OCI-LY3 (cell line): ENCODE data around the gene CFHR4.
"Not testable (repeated sequence)": the region's sequence is repeated elsewhere in the genome, so short reads cannot be mapped to it uniquely, and the experiment has no call there.

Source experiments
- H2AFZ ChIP-seq: fragments of 200-600, 300-600 bp; shearing (Covaris generic); 2 replicates; pipeline ENCODE4 v1.6.0; 2014; ENCODE audit warnings: antibody characterized with exemption, low read depth, low read length
- H3K27ac ChIP-seq: fragments of 200-600, 300-600 bp; sonication (generic); 2 replicates; pipeline ENCODE4 v1.5.1; 2014; ENCODE audit warnings: mild to moderate bottlenecking, low read length, moderate library complexity, mixed read lengths
- H3K27me3 ChIP-seq: fragments of 200-600, 300-600 bp; sonication (generic); 2 replicates; pipeline ENCODE4 v1.6.1; 2014; ENCODE audit warnings: low read depth, low read length, mixed read lengths
- H3K36me3 ChIP-seq: fragments of 200-600, 300-600 bp; sonication (generic); replicated peaks from 2 replicates; pipeline ENCODE3; 2014; ENCODE audit warnings: low read depth, low read length, mixed read lengths
- H3K4me1 ChIP-seq: fragments of 300-600, 200-600 bp; sonication (generic); 2 replicates; pipeline ENCODE4 v1.6.1; 2014; ENCODE audit warnings: low read length, mixed read lengths
- H3K4me2 ChIP-seq: fragments of 200-600, 300-600 bp; sonication (generic); 2 replicates; pipeline ENCODE4 v1.6.1; 2014; ENCODE audit warnings: low read length, mixed read lengths
- H3K4me3 ChIP-seq: fragments of 300-600, 200-600 bp; sonication (generic); 2 replicates; pipeline ENCODE4 v1.5.1; 2014; ENCODE audit warnings: antibody characterized with exemption, mild to moderate bottlenecking, low read length, moderate library complexity
- H3K79me2 ChIP-seq: fragments of 300-600, 200-600 bp; shearing (Covaris generic); 2 replicates; pipeline ENCODE4 v1.6.1; 2014; ENCODE audit warnings: mild to moderate bottlenecking, low read length, mixed read lengths
- H3K9ac ChIP-seq: fragments of 300-600, 200-600 bp; shearing (Covaris generic); 2 replicates; pipeline ENCODE4 v1.6.0; 2014; ENCODE audit warnings: mild to moderate bottlenecking, low read length, moderate library complexity
- H3K9me3 ChIP-seq: fragments of 200-600, 300-600 bp; shearing (Covaris generic); 2 replicates; pipeline ENCODE4 v1.6.1; 2014; ENCODE audit warnings: low read length, mixed read lengths; ENCODE audit not compliant: insufficient read depth
- H4K20me1 ChIP-seq: fragments of 200-600, 300-600 bp; sonication (generic); 2 replicates; pipeline ENCODE4 v1.6.1; 2016; ENCODE audit warnings: low read length, mixed read lengths; ENCODE audit not compliant: insufficient read depth
- CTCF ChIP-seq: fragments of 200-600, 300-600 bp; sonication (generic); IDR thresholded peaks from 2 replicates; pipeline ENCODE4 v1.5.1; 2014; ENCODE audit warnings: antibody characterized with exemption, low read length, low read depth
- EZH2phosphoT487 ChIP-seq: fragments of 200-600 bp; shearing (Covaris generic); IDR thresholded peaks from 2 replicates; pipeline ENCODE4 v1.6.1; 2018; ENCODE audit warnings: antibody characterized with exemption, mixed run types, low read depth

CFHR4 gene

GRCh38 chr1:196887515-196888239, at the start of gene CFHR4:
CFHR4 (plus strand) TSS chr1:196888052; CDS start chr1:196888151, 99 bp downstream.
- no peaks in the 10 kb centered on the region for H3K36me3 ChIP-seq
- H3K27me3 ChIP-seq, result no peaks in the 10 kb centered on the region
- H3K9ac ChIP-seq, result no peak within 1 kb of the TSS
- H3K27ac ChIP-seq, result no peak within 1 kb of the TSS
- H3K79me2 ChIP-seq, result no peaks in the 10 kb centered on the region
- no peaks in the 10 kb centered on the region for H4K20me1 ChIP-seq
- no peak for TF ChIP-seq EZH2phosphoT487
- TF ChIP-seq CTCF, result no peak
- H3K4me3 ChIP-seq, result no peak within 1 kb of the TSS
- H3K4me1 ChIP-seq, result no peaks in the 10 kb centered on the region
- no peak within 1 kb of the TSS for H2AFZ ChIP-seq
- H3K4me2 ChIP-seq, result no peak within 1 kb of the TSS
- no peaks in the 10 kb centered on the region for H3K9me3 ChIP-seq

GRCh38 chr1:196849613-196850492, 38.0 kb upstream of the CFHR4 start:
- not testable (repeated sequence) for H3K27ac ChIP-seq, H3K27me3 ChIP-seq, H3K4me1 ChIP-seq, H3K36me3 ChIP-seq, H2AFZ ChIP-seq, H4K20me1 ChIP-seq, H3K9me3 ChIP-seq, H3K4me3 ChIP-seq, H3K79me2 ChIP-seq, H3K4me2 ChIP-seq, H3K9ac ChIP-seq

GRCh38 chr1:196856053-196856452, 31.8 kb upstream of the CFHR4 start:
- Histone ChIP-seq H2AFZ (no peak overlapping the region), H3K4me2 (no peak overlapping the region), H4K20me1 (no peaks in the 10 kb centered on the region), H3K4me3 (no peak overlapping the region), H3K36me3 (no peaks in the 10 kb centered on the region), H3K27ac (no peak overlapping the region), H3K4me1 (no peaks in the 10 kb centered on the region), H3K79me2 (no peaks in the 10 kb centered on the region), H3K27me3 (no peaks in the 10 kb centered on the region), H3K9ac (no peak overlapping the region), H3K9me3 (no peaks in the 10 kb centered on the region)
- no peak for TF ChIP-seq EZH2phosphoT487
- TF ChIP-seq CTCF, result no peak

- H3K36me3 ChIP-seq, result no peaks in the 10 kb centered on the region
- no peak overlapping the region for H3K4me3 ChIP-seq
- H3K4me1 ChIP-seq, result no peaks in the 10 kb centered on the region
- no peaks in the 10 kb centered on the region for H3K9me3 ChIP-seq
- H4K20me1 ChIP-seq, result no peaks in the 10 kb centered on the region
- H2AFZ ChIP-seq, result no peak overlapping the region
- H3K4me2 ChIP-seq, result no peak overlapping the region
- no peak overlapping the region for H3K9ac ChIP-seq
- TF ChIP-seq CTCF (no peak), EZH2phosphoT487 (no peak)
- no peaks in the 10 kb centered on the region for H3K79me2 ChIP-seq
- no peaks in the 10 kb centered on the region for H3K27me3 ChIP-seq
- no peak overlapping the region for H3K27ac ChIP-seq
Observed at GRCh38 chr1:196857188-196857587, 30.7 kb upstream of the CFHR4 start.
